ENCODE measurements around the gene ANKRD35. TPM values are rescaled to one million over a fixed set of nuclear protein-coding genes. Genes with fewer than 3 reads are reported as not detected.
A peak's percentile ranks its signal among the peaks of the same experiment; 100 is the strongest.

Gene ANKRD35
- total RNA-seq, 1 experiment from 2014 or later, result 2.7 TPM

GRCh38 chr1:145917595-145917994 lies 31.9 kb upstream of the ANKRD35 start:
- ChIA-PET POLR2A (interaction anchor here (0.5 kb wide), 1 partner anchor 66 kb away, joined by 3 read pairs; no protein-coding TSS in a partner anchor), CTCF (interaction anchor here (2.0 to 3.0 kb wide), 3 partner anchors 8 to 26 kb away, joined by 11 to 17 read pairs (median 14); partner anchors contain the start of genes ITGA10 and RBM8A)
- Mint-ChIP-seq H3K4me1 (peaks cover 19% of the 10 kb centered on the region), H3K9me3 (no peaks in the 10 kb centered on the region), H3K36me3 (no peaks in the 10 kb centered on the region), H3K27ac (no peak overlapping the region), H3K27me3 (ENCODE audit: low read depth) (peaks cover 10% of the 10 kb centered on the region), H3K4me3 (peak overlapping the region; percentile 86)
- DNase-seq (ENCODE audit: low spot score) (no peak), ATAC-seq (0 out of 2 replicates have a peak, but pooled peaks have one; percentile 4)
- TF ChIP-seq STAT6 (CRISPR knock-in tag; conservative IDR thresholded peaks at IDR 0.05; ENCODE audit: low read depth), result no peak
- no peak for TF ChIP-seq KAT7 (CRISPR knock-in tag; IDR thresholded peaks at IDR 0.05; ENCODE audit: borderline replicate concordance)
- no peak for TF ChIP-seq SOX15 (CRISPR knock-in tag; IDR thresholded peaks at IDR 0.05)
- no peak for TF ChIP-seq SP1 (CRISPR knock-in tag; conservative IDR thresholded peaks at IDR 0.05)

- no peaks in the 10 kb centered on the region for H3K36me3 Mint-ChIP-seq
These were observed 31.1 kb upstream of the ANKRD35 start for GRCh38 chr1:145916745-145917144.

More at GRCh38 chr1:145916745-145917144, 31.1 kb upstream of the ANKRD35 start:
- no peak overlapping the region for H3K27ac Mint-ChIP-seq
- DNase-seq (ENCODE audit: low spot score) (no peak), ATAC-seq (no peak)
- H3K4me3 Mint-ChIP-seq, result peak overlapping the region; percentile 86
- ChIA-PET CTCF (no interaction called here), POLR2A (no interaction called here)
- H3K4me1 Mint-ChIP-seq, result peaks cover 19% of the 10 kb centered on the region
- no peak for TF ChIP-seq TEAD4 (CRISPR knock-in tag; IDR thresholded peaks at IDR 0.05)
- peak; percentile 65; the same call in 1 of the 2 replicates for TF ChIP-seq PRDM15 (CRISPR knock-in tag; IDR thresholded peaks at IDR 0.05)
- TF ChIP-seq ZNF232 (CRISPR knock-in tag; IDR thresholded peaks at IDR 0.05), result no peak
- TF ChIP-seq USF2 (CRISPR knock-in tag; IDR thresholded peaks at IDR 0.05), result no peak
- no peak for TF ChIP-seq AFF4 (CRISPR knock-in tag; IDR thresholded peaks at IDR 0.05; ENCODE audit: borderline replicate concordance)
- H3K9me3 Mint-ChIP-seq, result no peaks in the 10 kb centered on the region
- peaks cover 10% of the 10 kb centered on the region for H3K27me3 Mint-ChIP-seq (ENCODE audit: low read depth)

Data from WTC11 (cell line).